Measurements from ENCODE around the gene TBC1D5.

DNA sequence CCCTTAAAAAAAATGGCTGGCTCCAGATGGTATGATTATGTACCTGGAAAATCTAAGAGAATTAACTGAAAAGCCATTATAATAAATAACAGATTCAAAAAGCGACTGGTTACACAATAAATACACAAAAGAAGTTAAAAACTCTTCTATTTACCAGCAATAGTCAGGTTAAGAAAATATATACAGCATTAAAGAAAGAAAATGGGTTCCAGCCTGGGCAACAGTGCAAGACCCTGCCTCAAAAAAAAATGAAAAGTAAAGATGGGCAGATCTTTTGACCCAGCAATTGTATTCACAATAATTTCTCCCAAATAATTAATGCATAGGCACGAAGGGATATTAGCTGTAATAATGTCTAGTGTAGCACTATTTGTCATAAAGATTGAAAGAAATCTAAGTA, 8.7 kb downstream of the TBC1D5 start:
- TF ChIP-seq, protein P1, sequence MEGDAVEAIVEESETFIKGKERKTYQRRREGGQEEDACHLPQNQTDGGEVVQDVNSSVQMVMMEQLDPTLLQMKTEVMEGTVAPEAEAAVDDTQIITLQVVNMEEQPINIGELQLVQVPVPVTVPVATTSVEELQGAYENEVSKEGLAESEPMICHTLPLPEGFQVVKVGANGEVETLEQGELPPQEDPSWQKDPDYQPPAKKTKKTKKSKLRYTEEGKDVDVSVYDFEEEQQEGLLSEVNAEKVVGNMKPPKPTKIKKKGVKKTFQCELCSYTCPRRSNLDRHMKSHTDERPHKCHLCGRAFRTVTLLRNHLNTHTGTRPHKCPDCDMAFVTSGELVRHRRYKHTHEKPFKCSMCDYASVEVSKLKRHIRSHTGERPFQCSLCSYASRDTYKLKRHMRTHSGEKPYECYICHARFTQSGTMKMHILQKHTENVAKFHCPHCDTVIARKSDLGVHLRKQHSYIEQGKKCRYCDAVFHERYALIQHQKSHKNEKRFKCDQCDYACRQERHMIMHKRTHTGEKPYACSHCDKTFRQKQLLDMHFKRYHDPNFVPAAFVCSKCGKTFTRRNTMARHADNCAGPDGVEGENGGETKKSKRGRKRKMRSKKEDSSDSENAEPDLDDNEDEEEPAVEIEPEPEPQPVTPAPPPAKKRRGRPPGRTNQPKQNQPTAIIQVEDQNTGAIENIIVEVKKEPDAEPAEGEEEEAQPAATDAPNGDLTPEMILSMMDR (IDR thresholded peaks at IDR 0.05), result no peak
- TF ChIP-seq BHLHE40 (IDR thresholded peaks at IDR 0.05; ENCODE audit: low read depth, low read length) (no peak), PHF8 (IDR thresholded peaks at IDR 0.05; ENCODE audit: borderline replicate concordance, low read depth) (no peak), POLR2A (IDR thresholded peaks at IDR 0.05; ENCODE audit: low read length) (no peak), SMC3 (IDR thresholded peaks at IDR 0.05) (no peak), RFX5 (IDR thresholded peaks at IDR 0.05) (no peak), RAD21 (conservative IDR thresholded peaks at IDR 0.05 in 1 of 2, IDR thresholded peaks at IDR 0.05 in 1 of 2) (no peak), SREBF2 (IDR thresholded peaks at IDR 0.05) (no peak), EP300 (IDR thresholded peaks at IDR 0.05) (no peak), CEBPB (IDR thresholded peaks at IDR 0.05) (no peak)
- TF ChIP-seq, protein P2, sequence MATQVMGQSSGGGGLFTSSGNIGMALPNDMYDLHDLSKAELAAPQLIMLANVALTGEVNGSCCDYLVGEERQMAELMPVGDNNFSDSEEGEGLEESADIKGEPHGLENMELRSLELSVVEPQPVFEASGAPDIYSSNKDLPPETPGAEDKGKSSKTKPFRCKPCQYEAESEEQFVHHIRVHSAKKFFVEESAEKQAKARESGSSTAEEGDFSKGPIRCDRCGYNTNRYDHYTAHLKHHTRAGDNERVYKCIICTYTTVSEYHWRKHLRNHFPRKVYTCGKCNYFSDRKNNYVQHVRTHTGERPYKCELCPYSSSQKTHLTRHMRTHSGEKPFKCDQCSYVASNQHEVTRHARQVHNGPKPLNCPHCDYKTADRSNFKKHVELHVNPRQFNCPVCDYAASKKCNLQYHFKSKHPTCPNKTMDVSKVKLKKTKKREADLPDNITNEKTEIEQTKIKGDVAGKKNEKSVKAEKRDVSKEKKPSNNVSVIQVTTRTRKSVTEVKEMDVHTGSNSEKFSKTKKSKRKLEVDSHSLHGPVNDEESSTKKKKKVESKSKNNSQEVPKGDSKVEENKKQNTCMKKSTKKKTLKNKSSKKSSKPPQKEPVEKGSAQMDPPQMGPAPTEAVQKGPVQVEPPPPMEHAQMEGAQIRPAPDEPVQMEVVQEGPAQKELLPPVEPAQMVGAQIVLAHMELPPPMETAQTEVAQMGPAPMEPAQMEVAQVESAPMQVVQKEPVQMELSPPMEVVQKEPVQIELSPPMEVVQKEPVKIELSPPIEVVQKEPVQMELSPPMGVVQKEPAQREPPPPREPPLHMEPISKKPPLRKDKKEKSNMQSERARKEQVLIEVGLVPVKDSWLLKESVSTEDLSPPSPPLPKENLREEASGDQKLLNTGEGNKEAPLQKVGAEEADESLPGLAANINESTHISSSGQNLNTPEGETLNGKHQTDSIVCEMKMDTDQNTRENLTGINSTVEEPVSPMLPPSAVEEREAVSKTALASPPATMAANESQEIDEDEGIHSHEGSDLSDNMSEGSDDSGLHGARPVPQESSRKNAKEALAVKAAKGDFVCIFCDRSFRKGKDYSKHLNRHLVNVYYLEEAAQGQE (IDR thresholded peaks at IDR 0.05), result no peak
- TF ChIP-seq, protein P3, sequence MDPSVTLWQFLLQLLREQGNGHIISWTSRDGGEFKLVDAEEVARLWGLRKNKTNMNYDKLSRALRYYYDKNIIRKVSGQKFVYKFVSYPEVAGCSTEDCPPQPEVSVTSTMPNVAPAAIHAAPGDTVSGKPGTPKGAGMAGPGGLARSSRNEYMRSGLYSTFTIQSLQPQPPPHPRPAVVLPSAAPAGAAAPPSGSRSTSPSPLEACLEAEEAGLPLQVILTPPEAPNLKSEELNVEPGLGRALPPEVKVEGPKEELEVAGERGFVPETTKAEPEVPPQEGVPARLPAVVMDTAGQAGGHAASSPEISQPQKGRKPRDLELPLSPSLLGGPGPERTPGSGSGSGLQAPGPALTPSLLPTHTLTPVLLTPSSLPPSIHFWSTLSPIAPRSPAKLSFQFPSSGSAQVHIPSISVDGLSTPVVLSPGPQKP (IDR thresholded peaks at IDR 0.05; ENCODE audit: low read depth, low read length), result no peak
- TF ChIP-seq, protein P4, sequence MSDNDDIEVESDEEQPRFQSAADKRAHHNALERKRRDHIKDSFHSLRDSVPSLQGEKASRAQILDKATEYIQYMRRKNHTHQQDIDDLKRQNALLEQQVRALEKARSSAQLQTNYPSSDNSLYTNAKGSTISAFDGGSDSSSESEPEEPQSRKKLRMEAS (IDR thresholded peaks at IDR 0.05), result no peak
- TF ChIP-seq, protein P5, sequence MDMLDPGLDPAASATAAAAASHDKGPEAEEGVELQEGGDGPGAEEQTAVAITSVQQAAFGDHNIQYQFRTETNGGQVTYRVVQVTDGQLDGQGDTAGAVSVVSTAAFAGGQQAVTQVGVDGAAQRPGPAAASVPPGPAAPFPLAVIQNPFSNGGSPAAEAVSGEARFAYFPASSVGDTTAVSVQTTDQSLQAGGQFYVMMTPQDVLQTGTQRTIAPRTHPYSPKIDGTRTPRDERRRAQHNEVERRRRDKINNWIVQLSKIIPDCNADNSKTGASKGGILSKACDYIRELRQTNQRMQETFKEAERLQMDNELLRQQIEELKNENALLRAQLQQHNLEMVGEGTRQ (IDR thresholded peaks at IDR 0.05), result no peak

Data from A549 (cell line).